Raji (cell line): Measurements from ENCODE around the gene ZNF281.

Experiments
- POLR2A ChIP-seq: IDR thresholded peaks from 2 replicates; pipeline ENCODE4 v1.6.1; 2011; ENCODE audit warnings: low read depth, low read length, control low read depth; ENCODE audit not compliant: insufficient read depth

ZNF281 gene

DNA sequence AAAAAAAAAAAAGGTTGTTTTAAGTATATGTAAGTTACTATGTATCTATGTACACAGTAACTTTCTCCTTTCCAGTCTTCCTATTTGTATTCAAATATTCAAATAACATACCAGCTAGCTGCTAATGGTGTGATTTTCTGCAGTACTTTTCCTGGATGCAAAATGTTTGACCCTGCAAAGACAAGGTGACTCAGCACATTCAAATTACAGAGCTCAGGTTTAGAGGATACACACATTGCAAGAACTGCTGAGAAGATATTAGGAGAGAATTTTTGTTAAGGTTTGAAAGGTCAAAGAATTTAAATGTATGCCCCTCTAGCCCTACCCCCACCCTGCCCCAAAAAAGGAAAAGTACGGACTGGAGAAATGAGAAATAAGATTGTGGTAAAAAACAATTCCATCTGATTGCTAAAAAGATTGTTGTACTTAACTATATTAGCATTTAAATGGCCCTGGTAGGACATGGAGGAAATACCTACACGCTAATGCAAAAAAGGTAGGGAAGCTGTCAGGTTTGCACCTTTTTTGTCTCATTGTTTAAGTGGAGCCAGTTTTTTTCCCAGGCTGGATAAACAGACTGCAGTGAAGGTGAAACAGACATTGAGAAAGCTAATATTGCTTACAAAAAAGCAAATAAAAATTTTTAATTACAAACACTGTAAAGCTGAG, 45.6 kb downstream of the ZNF281 start:
- no peak for TF ChIP-seq POLR2A

DNA sequence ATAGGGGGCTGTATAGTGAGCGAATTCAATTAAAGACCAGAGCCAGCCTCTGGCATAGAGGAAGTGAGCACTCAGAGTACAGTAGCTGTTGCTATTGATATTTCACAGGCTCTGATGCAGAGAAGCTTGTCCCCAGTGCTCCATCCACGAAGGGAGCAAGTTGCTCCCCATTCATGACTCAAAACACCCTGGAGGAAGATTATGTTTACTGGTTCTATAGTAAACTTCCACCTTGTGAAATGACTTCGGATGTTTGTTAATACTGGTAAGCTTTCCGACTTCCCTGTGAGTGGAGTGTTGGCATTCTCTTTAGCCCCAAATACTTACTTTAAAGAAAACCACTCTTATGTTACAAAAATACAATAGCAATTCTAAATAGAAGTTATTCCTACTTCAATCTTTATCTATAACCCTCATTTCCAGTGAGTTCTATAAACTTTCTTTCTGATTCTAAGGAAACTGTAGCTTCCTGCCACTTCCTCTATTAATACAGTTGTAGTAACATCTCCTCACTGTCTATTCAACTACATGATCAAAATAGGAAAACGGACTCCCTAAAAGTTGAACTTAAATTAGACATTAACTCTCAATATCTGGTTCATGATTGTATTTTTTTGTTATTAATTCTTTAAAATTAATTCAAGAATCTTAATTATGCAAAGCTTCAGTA, 46.4 kb downstream of the ZNF281 start:
- no peak for TF ChIP-seq POLR2A

DNA sequence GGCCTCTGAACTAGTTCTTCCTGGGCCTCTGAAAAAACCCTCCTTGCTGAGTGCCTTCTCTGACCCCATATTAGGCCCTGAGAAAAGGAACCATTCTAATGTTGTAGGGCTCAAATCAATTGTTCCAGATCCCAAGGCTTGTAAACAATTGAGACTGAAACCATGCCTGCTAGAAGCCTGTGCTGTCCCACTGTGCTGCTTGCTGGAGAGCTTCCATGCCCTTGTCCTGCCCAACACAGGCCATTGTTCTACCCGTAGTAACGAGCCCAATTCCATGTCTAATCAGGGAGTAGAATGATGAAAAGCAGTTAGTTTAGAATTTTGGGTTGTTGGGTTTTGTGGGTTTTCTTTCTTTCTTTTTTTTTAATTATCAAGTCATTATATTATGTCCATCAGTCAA, 47.4 kb downstream of the ZNF281 start:
- TF ChIP-seq POLR2A: no peak

DNA sequence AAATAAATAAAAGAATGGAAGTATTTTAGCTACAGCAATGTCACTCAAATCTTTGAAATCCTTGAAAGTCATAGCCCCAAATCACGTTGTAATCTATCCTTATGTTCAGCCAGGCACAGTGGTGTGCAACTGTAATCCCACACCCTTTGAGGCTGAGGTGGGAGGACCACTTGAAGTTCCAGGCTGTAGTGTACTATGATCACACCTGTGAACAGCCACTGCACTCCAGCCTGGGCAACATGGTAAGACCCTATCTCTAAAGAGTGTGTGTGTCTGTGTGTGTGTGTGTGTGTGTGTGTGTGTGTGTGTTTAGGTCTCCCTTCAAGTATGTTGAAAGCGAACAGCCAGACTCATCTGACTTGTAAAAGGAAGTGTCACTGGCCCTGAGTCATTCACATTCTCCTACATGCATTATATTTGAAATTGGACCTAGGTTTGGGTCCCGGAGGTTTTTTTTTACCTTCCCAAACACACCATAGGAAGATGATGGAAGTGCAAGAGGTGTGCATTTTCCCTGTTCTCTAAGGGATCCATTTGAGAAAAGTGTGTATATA, 50.1 kb downstream of the ZNF281 start:
- no peak for TF ChIP-seq POLR2A

DNA sequence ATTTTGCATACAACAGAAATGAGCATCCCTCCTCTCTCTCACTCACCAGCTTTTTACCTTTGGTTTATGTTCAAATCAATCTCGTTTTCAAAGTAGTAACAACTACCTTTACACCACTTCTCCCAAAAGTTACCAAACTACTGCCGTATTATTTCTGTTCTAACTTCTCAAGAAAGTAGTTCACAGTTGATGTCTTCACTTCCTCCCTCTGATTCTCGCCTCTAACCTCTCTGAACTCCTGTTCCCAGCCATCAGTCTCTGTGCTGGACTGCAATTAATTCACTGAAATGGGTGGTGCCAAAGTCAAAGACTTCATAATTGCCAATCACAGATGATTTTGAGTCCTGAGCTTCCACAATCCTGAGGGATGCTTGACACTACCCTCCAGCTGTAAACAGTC, 54.0 kb downstream of the ZNF281 start:
- TF ChIP-seq POLR2A: no peak
